Transverse colon (tissue), 4 donors: ENCODE results near the gene COPS7A. TPM values are rescaled to one million over a fixed set of nuclear protein-coding genes. Genes with fewer than 3 reads are reported as not detected.
A peak's percentile ranks its signal among the peaks of the same experiment; 100 is the strongest.

Experiments
- DNase-seq: peaks from one replicate; pipeline ENCODE4 v3.0.0-alpha.2; 2019
- H3K27ac ChIP-seq, 4 donors: fragments of 200-600 bp; sonication (generic); 2 replicates each; pipeline ENCODE4 v1.5.1; 2016 to 2018; ENCODE audit warnings: inconsistent platforms in 4 of 4
- H3K27me3 ChIP-seq: fragments of 200-600 bp; sonication (generic); 2 replicates; pipeline ENCODE4 v1.5.1; 2017; ENCODE audit warnings: inconsistent platforms
- H3K36me3 ChIP-seq, 4 donors: fragments of 200-600 bp; sonication (generic); 2 replicates each; pipeline ENCODE4 v1.5.1; 2017 to 2019; ENCODE audit warnings: inconsistent platforms in 4 of 4
- H3K4me1 ChIP-seq, 4 donors: fragments of 200-600 bp; sonication (generic); 2 replicates each; pipeline ENCODE4 v1.5.1; 2017 to 2020; ENCODE audit warnings: inconsistent platforms in 4 of 4
- H3K4me3 ChIP-seq, 4 donors: fragments of 200-600 bp; sonication (generic); 1 replicate in 1 of 4; 2 replicates in 3 of 4; pipeline versions ENCODE4 v1.5.1 to v1.6.1; 2017 to 2019; ENCODE audit warnings: inconsistent platforms in 4 of 4
- H3K9me3 ChIP-seq, 2 donors: fragments of 200-600 bp; sonication (generic); 2 replicates each; pipeline ENCODE4 v1.5.1; 2017 to 2019; ENCODE audit warnings: inconsistent platforms in 2 of 2
- EP300 ChIP-seq: sonication (generic); formaldehyde crosslinking; IDR thresholded peaks from one replicate; pipeline ENCODE4 v1.6.1; 2017; ENCODE audit warnings: antibody characterized with exemption, low read depth
- POLR2A ChIP-seq: fragments of 450-650 bp; IDR thresholded peaks from one replicate; pipeline ENCODE4 v1.6.1; 2016; ENCODE audit warnings: antibody characterized with exemption, mild to moderate bottlenecking, moderate library complexity
- POLR2AphosphoS5 ChIP-seq, 3 donors: sonication (generic); formaldehyde crosslinking; IDR thresholded peaks; one replicate each; pipeline ENCODE4 v1.6.1; 2016; ENCODE audit warnings: antibody characterized with exemption in 3 of 3
- WGBS, 2 donors: methylation state at CpG; one replicate each; pipeline ENCODE4 v1.1.5; 2018; ENCODE audit warnings: low coverage in 1 of 2; 5-methylcytosine and 5-hydroxymethylcytosine counted together
- in situ Hi-C, 4 donors: fragments of 200-750 bp; cut with MboI; loops; one replicate each; pipeline versions ENCODE4 v1.15.0 to v1.15.1; 2017; ENCODE audit warnings: low sequenced_read_pairs in 3 of 4, low pct_ligation_motif_present in 1 of 4, low pct_unique_long_range_greater_than_20kb in 1 of 4
- intact Hi-C: fragments of 100-400 bp; cut with DNase I; formaldehyde crosslinking; loops from one replicate; pipeline ENCODE4 v1.15.1; 2023; ENCODE audit warnings: low total_unique reads
- total RNA-seq, 4 donors: library from RNA; depleted of rRNA; stranded (reverse); fragments of >200 nt; gene quantifications; one replicate each; pipeline ENCODE4 v1.1.0, GENCODE V29; 2016
- TF ChIP-seq, protein P1 (sequence below), 5 experiments: fragments of 200-600 bp in 3 of 5; fragments of 450-650 bp in 2 of 5; sonication (generic) in 3 of 5; IDR thresholded peaks; 1 replicate in 2 of 5; 2 replicates in 3 of 5; pipeline ENCODE4 v1.5.1; 2016 to 2017; ENCODE audit warnings: antibody characterized with exemption in 5 of 5, inconsistent platforms in 3 of 5, mild to moderate bottlenecking in 2 of 5, moderate library complexity in 1 of 5

The COPS7A gene
- total RNA-seq, 4 donors from 2014 or later = 13.1 to 44.9 (median 36.9) TPM

- H3K4me1 ChIP-seq = peaks cover 21 to 52% (median 28%) of the 10 kb centered on the region in 4 donors
- DNase-seq = peak; percentile 71
- H3K4me3 ChIP-seq = peak overlapping the region; percentile 63 to 100 (median 85)
- TF ChIP-seq POLR2A = no peak
- peak in 1 of 3 donors; percentile 21 for TF ChIP-seq POLR2AphosphoS5 (IDR thresholded peaks at IDR 0.05)
- H3K36me3 ChIP-seq = no peaks in the 10 kb centered on the region
- H3K27ac ChIP-seq = peak overlapping the region; percentile 93 to 100 (median 96)
- WGBS, 2 donors = 0% methylated on average over 13 of the region's 13 CpGs; no CpG with 5 or more reads in 1 of the 2 donors
- intact Hi-C loops (no loop called here), in situ Hi-C loops (no loop called here)
- H3K27me3 ChIP-seq = no peaks in the 10 kb centered on the region
- no peaks in the 10 kb centered on the region for H3K9me3 ChIP-seq
These were observed 35.3 kb upstream of the COPS7A start for GRCh38 chr12:6688543-6688998.

- intact Hi-C loops (no loop called here), in situ Hi-C loops (no loop called here)
- peak within 1 kb of the TSS; percentile 93 to 100 (median 96) for H3K27ac ChIP-seq
- 1 to 3% methylated on average over 6 to 70 of the region's 72 CpGs for WGBS, 2 donors
- no peaks in the 10 kb centered on the region for H3K9me3 ChIP-seq
- H3K4me1 ChIP-seq = peaks cover 21 to 48% (median 28%) of the 10 kb centered on the region in 4 donors
- H3K36me3 ChIP-seq = no peaks in the 10 kb centered on the region
- TF ChIP-seq, protein P1, sequence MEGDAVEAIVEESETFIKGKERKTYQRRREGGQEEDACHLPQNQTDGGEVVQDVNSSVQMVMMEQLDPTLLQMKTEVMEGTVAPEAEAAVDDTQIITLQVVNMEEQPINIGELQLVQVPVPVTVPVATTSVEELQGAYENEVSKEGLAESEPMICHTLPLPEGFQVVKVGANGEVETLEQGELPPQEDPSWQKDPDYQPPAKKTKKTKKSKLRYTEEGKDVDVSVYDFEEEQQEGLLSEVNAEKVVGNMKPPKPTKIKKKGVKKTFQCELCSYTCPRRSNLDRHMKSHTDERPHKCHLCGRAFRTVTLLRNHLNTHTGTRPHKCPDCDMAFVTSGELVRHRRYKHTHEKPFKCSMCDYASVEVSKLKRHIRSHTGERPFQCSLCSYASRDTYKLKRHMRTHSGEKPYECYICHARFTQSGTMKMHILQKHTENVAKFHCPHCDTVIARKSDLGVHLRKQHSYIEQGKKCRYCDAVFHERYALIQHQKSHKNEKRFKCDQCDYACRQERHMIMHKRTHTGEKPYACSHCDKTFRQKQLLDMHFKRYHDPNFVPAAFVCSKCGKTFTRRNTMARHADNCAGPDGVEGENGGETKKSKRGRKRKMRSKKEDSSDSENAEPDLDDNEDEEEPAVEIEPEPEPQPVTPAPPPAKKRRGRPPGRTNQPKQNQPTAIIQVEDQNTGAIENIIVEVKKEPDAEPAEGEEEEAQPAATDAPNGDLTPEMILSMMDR (IDR thresholded peaks at IDR 0.05) = peak in 4 of 5 experiments; percentile 29 to 60 (median 45)
- TF ChIP-seq POLR2AphosphoS5 (IDR thresholded peaks at IDR 0.05) = peak; percentile 20 to 62 (median 56)
- no peak for TF ChIP-seq EP300
- TF ChIP-seq POLR2A = peak; percentile 72
- peak; percentile 98 for DNase-seq
- H3K4me3 ChIP-seq = peak within 1 kb of the TSS; percentile 63 to 100 (median 85)
- no peaks in the 10 kb centered on the region for H3K27me3 ChIP-seq
These were observed 34.6 kb upstream of the COPS7A start, which contains the start of gene ZNF384 for GRCh38 chr12:6688999-6689882. Gene ZNF384 (minus strand): TSS chr12:6689375. CDS start chr12:6679520, 9,855 bp downstream.

GRCh38 chr12:6691473-6691872 lies 32.4 kb upstream of the COPS7A start:
- in situ Hi-C loops (no loop called here), intact Hi-C loops (no loop called here)
- H3K9me3 ChIP-seq = no peaks in the 10 kb centered on the region
- no peak for DNase-seq
- no peak overlapping the region for H3K27ac ChIP-seq
- no peaks in the 10 kb centered on the region for H3K27me3 ChIP-seq
- no peaks in the 10 kb centered on the region for H3K36me3 ChIP-seq
- H3K4me1 ChIP-seq = peaks cover 15 to 34% (median 28%) of the 10 kb centered on the region in 4 donors
- TF ChIP-seq POLR2A = no peak
- TF ChIP-seq EP300 = no peak
- TF ChIP-seq, protein P1 (IDR thresholded peaks at IDR 0.05) = no peak
- no peak for TF ChIP-seq POLR2AphosphoS5 (IDR thresholded peaks at IDR 0.05)
- WGBS, 2 donors = 82 to 83% methylated on average over 2 to 4 of the region's 4 CpGs
- no peak overlapping the region for H3K4me3 ChIP-seq

GRCh38 chr12:6692888-6693287 lies 31.0 kb upstream of the COPS7A start:
- in situ Hi-C loops = no loop called here
- intact Hi-C loops = no loop called here

More at GRCh38 chr12:6692888-6693287, 31.0 kb upstream of the COPS7A start:
- H3K27ac ChIP-seq = no peak overlapping the region
- 52% methylated on average over 2 of the region's 2 CpGs; no CpG with 5 or more reads in 1 of the 2 donors for WGBS, 2 donors
- TF ChIP-seq, protein P1 (IDR thresholded peaks at IDR 0.05) = no peak
- TF ChIP-seq EP300 (no peak), POLR2AphosphoS5 (IDR thresholded peaks at IDR 0.05) (no peak), POLR2A (no peak)
- no peak overlapping the region for H3K4me3 ChIP-seq
- DNase-seq = no peak
- peaks cover 10 to 19% (median 15%) of the 10 kb centered on the region in 4 donors for H3K4me1 ChIP-seq
- no peaks in the 10 kb centered on the region for H3K36me3 ChIP-seq
- no peaks in the 10 kb centered on the region for H3K9me3 ChIP-seq
- peaks cover 4% of the 10 kb centered on the region for H3K27me3 ChIP-seq
